ENCODE data around the gene GPR150.

GPR150 gene

DNA sequence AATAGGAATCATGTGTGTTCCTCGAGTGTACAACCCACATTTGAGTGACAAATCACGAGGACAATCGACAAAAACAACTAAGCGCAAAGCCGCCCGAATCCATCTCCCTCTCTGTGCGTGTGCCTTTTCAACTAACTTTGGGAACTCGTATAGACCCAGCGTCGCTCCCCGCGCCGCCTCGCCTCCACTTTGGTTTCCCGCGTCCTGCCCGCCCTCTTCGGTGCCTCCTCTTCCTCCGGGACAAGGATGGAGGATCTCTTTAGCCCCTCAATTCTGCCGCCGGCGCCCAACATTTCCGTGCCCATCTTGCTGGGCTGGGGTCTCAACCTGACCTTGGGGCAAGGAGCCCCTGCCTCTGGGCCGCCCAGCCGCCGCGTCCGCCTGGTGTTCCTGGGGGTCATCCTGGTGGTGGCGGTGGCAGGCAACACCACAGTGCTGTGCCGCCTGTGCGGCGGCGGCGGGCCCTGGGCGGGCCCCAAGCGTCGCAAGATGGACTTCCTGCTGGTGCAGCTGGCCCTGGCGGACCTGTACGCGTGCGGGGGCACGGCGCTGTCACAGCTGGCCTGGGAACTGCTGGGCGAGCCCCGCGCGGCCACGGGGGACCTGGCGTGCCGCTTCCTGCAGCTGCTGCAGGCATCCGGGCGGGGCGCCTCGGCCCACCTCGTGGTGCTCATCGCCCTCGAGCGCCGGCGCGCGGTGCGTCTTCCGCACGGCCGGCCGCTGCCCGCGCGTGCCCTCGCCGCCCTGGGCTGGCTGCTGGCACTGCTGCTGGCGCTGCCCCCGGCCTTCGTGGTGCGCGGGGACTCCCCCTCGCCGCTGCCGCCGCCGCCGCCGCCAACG lies at the start of gene GPR150:
GPR150 (plus strand) TSS at position 58 of the 840 bp plus-strand sequence; CDS start at position 247, 189 bp downstream.
- DNase-seq (ENCODE audit: low read depth) = peak; percentile 50

DNA sequence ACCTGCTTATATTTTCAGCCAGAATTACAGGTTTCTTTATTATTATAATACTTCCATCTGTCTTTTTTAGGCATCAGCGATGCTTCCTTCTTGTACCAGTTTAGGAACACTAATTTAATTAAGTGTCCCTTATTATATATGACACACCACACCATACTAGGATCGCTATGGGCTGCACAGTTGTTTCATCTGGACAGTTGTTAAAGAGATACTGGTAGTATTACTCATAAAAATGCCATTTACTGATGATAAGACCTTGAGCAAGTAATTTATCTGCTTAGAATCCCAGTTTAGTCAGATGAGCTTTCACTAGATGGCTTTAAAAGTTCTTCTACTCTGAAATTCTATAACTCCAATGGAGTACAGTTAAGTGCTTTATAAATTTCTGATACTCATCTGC lies 47.9 kb upstream of the GPR150 start:
- no peak for DNase-seq (ENCODE audit: low read depth)

DNA sequence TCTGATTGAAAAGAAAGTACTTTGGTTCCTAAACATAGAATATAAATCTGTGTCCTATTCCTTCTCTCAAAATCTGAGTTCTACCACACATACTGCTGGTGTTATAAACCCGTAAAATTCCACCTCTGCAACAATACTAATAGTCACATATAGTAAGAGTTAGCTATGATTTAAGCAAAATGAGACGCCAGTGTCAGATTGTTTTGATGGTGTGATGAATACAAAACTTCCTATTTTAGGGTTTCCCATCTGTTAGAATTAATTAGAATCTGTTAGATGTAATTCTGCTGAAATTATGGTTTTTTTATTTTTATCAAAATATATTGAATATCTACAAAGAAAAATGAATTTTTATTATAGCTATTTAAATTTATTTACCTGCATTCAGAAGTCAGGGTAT lies 38.3 kb upstream of the GPR150 start:
- DNase-seq (ENCODE audit: low read depth) = no peak

DNA sequence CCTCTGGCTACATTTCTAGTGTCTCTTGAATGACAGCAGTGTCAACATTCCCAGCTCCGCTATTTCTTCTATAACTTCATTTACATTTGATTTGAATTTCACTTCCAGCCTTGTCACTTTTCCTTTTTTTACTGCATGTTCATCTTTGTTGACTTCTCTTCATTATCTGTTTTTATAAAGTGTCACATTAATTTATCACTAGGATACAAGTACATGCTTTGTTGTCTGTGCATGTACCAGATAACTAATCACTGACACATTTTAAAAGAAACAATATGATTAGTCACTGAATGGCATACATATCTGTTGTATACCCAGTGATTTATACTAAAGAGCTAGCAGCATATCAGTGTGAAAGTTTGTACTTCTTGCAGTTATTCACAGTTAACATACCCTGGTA lies 35.9 kb upstream of the GPR150 start:
- no peak for DNase-seq (ENCODE audit: low read depth)

DNA sequence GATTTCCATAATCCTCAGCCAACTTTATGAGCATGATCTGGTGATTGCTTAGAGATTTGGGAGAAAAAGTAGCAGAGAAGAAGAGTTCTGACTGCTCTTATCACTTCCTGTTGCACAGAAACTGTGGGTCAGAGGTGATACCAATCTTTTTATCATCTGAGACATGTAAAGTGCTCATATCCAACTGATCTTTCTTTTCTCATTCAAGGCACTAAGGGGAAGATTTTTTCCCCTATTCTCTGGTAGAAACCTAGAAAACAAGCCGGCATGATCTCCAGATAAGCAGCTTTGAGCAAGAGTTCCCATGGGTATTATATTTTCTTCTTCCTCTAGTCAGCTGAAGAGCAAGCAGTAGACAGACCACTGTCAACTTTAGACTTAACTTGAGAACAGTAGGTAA lies 29.0 kb upstream of the GPR150 start:
- DNase-seq (ENCODE audit: low read depth) = no peak

DNA sequence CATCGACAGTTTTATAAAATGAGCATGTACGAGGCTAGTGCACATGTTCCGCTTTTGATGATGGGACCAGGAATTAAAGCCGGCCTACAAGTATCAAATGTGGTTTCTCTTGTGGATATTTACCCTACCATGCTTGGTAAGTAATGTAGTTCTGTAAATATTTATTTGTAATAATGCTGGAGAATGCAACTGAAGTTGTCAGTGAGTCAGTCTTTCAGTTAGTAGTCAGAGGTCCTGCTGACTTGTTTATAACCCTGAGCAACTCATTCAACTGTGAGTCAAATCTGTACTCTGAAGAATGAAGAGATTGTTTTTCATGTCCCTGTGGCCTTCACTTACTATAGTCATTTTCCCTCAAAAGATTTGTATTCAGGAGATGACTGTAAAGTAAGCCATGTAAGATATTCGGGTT lies 28.4 kb upstream of the GPR150 start:
- DNase-seq (ENCODE audit: low read depth) = no peak

DNA sequence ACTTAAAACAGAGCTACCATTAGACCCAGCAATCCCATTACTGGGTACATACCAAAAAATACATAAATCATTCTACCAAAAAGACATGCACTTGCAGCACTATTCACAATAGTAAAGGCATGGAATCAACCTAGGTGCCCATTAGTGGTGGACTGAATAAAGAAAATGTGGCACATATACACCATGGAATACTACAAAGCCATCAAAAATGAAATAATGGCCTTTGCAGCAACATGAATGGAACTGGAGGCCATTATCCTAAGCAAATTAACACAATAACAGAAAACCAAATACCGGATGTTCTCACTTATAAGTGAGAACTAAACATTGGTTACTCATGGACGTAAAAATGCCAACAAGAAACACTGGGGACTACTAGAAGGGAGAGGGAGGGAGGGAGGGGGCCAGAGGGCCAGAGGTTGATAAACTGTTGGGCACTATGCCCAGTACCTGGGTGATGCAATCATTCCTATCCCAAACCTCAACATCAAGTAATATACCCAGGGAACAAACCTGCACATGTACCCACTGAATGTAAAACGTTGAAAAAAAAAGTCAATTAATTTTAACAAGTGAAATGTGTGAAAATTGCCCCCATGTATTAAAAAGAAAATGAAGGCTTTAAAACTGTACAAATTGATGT lies 24.5 kb upstream of the GPR150 start:
- DNase-seq (ENCODE audit: low read depth) = no peak

DNA sequence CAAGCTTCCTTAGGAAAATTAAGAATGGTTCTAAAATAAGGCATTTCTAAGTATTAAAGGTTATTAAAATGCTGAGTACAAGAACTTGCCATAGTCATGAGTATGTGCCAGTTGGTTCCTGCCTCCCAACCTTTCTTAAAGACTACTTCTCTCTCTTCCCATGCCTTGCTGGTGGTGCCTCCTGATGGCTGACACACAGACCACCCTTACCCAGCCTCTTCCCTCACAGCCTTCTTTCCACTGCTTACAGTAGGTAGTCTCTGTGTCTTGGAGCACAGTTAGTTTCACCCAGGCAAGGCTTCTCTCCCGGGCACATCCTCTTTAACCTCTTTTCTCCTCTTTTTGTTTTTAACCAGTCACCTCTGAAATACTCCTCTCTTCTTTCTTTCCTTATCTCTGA lies 20.6 kb upstream of the GPR150 start:
- DNase-seq (ENCODE audit: low read depth) = no peak

DNA sequence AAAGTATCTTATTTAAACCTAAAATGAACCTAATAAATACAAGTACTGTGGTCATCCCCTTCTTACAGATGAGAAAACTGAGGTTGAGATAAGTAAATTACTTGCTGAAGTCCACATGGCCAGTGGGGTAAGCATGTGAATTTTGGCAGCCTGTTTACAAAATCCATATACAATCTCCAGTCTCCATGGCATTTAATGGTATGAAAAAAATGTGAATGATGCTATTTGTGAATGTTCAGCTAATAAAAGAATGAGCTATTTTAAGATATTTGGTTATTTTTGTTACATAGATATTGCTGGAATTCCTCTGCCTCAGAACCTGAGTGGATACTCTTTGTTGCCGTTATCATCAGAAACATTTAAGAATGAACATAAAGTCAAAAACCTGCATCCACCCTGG lies 19.3 kb upstream of the GPR150 start:
- DNase-seq (ENCODE audit: low read depth) = no peak

DNA sequence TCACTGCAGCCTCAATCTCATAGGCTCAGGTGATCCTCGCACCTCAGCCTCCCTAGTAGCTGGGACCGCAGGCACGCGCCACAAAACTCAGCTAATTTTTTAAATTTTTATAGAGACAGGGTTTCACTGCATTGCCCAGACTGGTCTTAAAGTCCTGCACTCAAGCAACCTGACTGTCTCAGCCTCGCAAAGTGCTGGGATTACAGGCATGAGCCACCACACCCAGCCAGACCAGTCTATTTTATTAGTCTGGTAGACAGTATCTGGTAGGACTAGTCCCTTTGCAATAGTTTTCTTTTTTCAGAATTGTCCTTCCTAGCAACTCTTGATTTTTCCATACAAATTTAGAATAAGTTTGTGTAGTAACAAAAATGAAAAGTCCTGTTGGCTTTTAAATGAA lies 14.1 kb upstream of the GPR150 start:
- DNase-seq (ENCODE audit: low read depth) = no peak

DNA sequence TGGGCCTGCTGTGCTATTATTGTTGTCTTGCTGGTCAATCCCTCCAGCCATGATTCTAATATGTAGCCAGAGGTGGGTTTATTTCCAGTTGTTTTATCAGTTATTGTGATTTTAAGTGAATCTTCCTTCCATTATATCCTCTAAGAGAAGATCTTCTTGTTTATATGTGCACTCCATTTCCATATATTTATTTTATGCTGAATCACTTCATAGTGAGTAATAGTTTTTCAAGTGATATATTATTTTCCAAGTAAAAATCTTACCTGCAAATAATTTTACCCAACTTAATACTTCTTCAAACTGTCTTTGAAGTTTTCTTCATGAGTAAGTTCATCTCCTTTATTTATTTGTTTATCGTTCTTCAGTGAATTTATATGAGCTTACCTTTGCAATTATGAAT lies 13.5 kb upstream of the GPR150 start:
- DNase-seq (ENCODE audit: low read depth) = no peak

DNA sequence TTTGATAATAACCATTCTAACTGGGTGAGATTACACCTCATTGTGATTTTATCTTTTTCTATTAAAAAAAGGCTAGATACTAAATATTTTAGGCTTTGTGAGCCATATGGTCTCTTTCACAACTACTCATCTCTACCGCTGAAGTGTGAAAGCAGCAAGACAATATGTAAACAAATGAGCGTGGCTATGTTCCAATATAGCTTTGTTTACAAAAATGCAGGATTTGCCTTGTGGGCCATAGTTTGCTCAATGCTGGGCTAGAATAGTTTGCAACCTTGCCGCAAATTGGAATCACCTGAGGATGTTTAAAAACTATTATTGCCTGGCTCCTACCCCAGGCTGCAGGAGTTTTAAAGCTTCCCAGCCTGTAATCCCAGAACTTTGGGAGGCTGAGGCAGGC lies 10.2 kb upstream of the GPR150 start:
- DNase-seq (ENCODE audit: low read depth) = no peak

DNA sequence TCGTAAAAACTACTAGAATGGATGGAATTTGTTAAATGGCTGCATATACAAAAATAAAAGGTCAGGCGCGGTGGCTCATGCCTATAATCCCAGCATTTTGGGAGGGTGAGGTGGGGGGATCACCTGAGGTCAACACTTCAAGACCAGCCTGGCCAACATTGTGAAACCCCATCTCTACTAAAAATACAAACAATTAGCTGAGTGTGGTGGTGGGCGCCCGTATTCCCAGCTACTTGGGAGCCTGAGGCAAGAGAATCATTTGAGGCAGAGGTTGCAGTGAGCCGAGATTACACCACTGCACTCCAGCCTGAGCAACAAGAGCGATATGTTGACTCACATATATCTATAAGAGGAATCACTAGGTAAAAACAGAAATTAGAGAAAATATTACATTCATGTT lies 9.3 kb upstream of the GPR150 start:
- DNase-seq (ENCODE audit: low read depth) = no peak

DNA sequence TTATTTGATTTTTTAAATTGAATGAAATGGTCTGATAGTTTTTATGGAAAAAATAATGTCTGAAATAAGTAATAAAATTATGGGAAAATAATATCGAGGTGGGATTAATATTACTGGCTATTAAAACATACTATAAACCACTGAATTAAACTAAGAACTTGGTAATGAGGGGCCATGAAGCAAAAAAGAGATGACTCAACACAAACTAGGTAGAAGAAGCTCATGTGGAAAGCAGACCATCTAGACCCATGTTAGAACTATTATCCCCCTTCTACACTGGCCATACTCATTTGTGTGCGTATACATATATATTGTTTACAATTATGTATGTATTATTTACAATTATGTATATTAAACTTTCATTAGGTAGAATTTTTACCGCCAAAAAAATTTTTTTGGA lies 8.5 kb upstream of the GPR150 start:
- DNase-seq (ENCODE audit: low read depth) = no peak

DNA sequence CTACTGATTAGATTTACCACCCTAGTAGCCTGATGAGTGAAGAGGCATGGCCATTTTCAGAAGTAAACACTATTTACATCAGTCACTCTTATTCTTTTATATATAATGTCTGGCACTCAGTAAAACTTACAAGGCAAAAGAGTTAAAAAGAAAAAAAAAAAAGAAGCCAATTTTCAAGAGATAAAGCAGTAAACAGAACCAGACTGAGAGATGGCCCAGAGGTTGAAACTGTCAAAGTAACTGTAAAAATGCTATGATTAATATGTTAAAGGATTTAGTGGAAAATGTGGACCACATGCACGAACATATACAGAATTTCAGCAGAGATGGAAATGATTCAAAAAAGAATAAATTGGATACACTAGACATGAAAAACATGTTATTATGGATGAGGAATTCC lies 6.4 kb upstream of the GPR150 start:
- DNase-seq (ENCODE audit: low read depth) = no peak

DNA sequence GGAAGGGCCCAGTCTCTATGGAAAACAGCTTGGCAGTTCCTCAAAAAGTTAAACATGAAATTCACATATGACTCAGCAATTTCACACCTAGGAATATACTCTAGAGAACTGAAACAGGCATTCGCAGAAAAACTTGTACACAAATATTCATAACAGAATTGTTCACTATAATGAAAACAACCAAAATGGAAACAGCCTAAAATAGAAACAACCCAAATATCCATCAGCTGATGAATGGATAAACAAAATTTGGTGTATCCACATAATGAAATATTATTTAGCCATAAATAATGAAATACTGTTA lies 4.8 kb upstream of the GPR150 start:
- DNase-seq (ENCODE audit: low read depth) = no peak

DNA sequence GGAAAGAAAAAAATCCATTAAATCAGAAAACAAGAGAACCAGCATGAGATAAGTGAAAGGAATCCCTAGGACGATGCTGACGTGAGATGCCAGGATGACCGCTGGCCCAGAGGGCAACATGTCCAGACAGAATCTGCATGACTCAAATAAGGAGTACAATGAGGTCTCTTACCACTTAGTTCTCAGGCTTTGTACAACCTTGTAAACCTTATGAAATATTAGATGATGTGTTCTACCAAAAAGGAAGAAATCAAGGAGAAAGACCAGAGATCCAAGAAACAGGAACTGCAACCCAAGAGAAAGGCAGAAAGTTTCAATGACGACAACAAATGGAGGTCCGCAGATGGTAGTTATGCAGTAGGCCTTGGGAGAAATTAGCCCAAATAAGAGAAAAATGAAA lies 2.8 kb upstream of the GPR150 start:
- no peak for DNase-seq (ENCODE audit: low read depth)

DNA sequence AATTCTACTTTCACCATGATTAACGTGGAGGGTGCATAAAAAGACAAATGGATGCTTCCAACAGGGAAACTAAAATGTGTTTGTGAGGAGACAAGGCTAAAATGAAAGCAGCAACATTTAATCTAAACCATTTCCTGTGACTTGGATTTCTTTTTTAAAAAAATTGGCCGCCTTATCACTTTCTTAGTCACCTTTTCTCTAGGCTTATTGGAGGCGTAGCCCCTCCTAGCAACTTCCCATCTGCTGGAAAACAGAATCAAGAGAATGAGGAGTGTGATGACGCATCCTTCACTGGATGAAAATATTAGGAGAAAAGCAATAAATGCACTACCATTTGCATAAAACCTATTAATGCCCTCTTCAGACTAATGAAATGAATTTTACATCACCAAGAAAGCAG lies 791 bp upstream of the GPR150 start:
- DNase-seq (ENCODE audit: low read depth) = no peak

DNA sequence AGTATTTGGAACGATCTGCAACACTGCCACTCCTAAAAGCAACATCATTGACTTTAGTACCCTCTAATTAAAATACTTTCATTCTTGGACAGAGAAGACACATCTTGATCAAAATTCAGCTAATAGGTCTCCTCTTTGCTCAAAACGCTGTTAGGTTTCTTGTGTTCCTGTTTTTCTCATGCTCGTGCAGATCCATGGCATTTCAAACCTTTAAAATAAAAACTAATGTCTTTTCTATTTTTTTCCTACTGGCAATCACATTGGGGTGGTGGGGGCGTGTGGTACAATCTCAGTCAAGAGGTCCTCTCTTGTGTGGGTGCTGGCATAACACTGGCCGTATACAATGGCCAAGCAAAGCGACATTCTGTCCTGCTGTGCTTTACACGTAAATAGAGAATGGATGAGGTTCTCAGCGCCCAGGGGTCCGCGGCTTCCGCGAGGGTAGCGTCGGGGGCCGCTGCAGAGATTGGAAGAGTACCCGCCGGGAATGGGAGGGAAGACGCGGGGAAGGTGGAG lies 315 bp upstream of the GPR150 start:
- DNase-seq (ENCODE audit: low read depth) = no peak

DNA sequence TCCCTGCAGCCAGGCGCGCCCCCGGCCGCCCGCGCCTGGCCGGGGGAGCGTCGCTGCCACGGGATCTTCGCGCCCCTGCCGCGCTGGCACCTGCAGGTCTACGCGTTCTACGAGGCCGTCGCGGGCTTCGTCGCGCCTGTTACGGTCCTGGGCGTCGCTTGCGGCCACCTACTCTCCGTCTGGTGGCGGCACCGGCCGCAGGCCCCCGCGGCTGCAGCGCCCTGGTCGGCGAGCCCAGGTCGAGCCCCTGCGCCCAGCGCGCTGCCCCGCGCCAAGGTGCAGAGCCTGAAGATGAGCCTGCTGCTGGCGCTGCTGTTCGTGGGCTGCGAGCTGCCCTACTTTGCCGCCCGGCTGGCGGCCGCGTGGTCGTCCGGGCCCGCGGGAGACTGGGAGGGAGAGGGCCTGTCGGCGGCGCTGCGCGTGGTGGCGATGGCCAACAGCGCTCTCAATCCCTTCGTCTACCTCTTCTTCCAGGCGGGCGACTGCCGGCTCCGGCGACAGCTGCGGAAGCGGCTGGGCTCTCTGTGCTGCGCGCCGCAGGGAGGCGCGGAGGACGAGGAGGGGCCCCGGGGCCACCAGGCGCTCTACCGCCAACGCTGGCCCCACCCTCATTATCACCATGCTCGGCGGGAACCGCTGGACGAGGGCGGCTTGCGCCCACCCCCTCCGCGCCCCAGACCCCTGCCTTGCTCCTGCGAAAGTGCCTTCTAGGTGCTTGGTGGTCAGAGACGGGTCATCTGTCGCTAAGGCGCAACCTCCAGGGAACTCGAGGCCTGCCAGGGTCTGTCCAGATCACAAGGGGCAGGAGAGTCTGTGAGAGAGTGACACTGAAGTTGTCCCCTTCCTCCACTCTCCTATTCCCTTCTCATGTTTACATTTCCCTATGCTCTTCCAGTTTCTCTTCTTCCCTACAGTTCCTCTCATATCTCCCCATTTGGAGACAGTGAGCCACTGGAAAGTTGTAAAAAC lies 1.3 kb downstream of the GPR150 start:
- DNase-seq (ENCODE audit: low read depth) = peak; percentile 24

DNA sequence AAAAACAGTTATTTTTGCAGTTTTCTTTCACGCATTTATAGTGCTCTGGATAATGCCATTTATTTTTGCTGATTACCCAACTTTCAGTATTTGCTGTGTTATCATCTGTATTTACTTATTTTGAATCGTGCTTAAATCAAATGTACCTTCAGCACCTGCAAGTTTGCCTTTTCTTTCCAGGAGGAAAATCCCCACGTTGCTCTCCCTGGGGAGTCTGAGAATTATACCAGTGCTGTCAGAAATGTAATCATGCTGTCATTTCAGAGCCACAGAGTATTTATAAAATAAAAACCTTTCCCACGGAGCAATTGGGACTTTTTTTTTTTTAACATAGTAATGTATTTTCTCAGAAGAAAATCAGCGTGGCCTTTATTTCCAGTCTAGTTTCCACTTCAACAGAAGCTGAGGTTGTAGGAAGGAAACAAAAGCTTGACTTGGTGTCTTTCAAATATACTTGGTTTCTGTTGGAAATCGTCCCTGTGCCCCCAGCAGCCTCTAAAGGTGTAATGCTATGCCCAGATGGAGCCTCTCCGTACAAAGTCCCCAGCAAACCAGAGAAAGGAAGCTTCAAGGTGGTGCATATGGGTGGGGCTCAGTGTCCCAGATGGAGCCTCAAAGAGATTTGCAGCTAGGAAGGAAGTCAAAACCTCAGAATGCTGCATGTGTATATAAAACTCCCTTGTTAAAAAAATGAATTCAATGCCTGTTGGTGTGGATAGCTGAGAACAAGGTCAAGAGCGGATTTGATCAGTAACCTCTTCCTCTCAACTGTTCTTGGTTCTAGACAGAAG lies 2.1 kb downstream of the GPR150 start:
- no peak for DNase-seq (ENCODE audit: low read depth)

DNA sequence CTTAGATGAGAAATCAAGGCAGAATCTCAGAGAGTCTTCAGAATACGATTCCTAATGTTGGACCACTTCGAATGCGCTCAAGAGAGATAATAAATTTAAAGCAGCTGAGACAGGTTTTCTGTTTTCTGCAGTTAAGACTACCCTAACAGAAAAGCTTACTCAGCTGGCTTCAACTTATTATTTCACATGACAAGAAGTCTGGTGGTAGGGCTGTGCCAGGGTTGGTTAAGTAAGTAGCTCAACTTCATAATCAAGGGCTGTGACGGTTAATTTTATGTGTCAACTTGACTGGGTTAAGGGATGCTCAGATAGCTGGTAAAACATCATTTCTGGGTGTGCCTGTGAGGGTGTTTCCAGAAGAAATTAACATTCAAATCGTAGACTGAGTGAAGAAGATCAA lies 3.8 kb downstream of the GPR150 start:
- no peak for DNase-seq (ENCODE audit: low read depth)

All from stimulated activated CD8-positive, alpha-beta memory T cell treated with anti-CD3 and anti-CD28 coated beads, Interleukin-12 subunit alpha, Interleukin-12 subunit beta, amount 100 ng/mL, for 4 hours (primary cell).